Brain microvascular endothelial cell (primary cell): ENCODE measurements around the gene TRPM2.

Experiments used
- DNase-seq: peaks from one replicate; pipeline ENCODE4 v3.0.0-alpha.2; 2020
- H3K27ac ChIP-seq: fragments of 250-450 bp; sonication (Bioruptor Pico); 2 replicates; pipeline ENCODE4 v1.5.1; 2020; ENCODE audit warnings: mild to moderate bottlenecking, moderate library complexity
- H3K27me3 ChIP-seq: fragments of 250-450 bp; sonication (Bioruptor Pico); replicated peaks from 2 replicates; pipeline ENCODE4 v1.5.1; 2020; ENCODE audit warnings: mild to moderate bottlenecking
- H3K36me3 ChIP-seq: fragments of 250-450 bp; sonication (Bioruptor Pico); replicated peaks from 2 replicates; pipeline ENCODE4 v1.5.1; 2020; ENCODE audit warnings: mild to moderate bottlenecking
- H3K4me3 ChIP-seq: 2 replicates; pipeline ENCODE4 v1.5.1; 2011; ENCODE audit warnings: low read depth, mild to moderate bottlenecking, control low read depth, low read length, moderate library complexity
- in situ Hi-C: cut with HindIII; loops from 2 replicates; pipeline ENCODE4 v1.10.0; 2017; ENCODE audit warnings: low sequenced_read_pairs, low pct_ligation_motif_present
- TF ChIP-seq, protein P1 (sequence below): IDR thresholded peaks from 2 replicates; pipeline ENCODE4 v1.5.1; 2011; ENCODE audit warnings: low read depth, mild to moderate bottlenecking, moderate library complexity, low read length, control low read depth, inconsistent platforms; ENCODE audit errors: missing control alignments

The TRPM2 gene

DNA sequence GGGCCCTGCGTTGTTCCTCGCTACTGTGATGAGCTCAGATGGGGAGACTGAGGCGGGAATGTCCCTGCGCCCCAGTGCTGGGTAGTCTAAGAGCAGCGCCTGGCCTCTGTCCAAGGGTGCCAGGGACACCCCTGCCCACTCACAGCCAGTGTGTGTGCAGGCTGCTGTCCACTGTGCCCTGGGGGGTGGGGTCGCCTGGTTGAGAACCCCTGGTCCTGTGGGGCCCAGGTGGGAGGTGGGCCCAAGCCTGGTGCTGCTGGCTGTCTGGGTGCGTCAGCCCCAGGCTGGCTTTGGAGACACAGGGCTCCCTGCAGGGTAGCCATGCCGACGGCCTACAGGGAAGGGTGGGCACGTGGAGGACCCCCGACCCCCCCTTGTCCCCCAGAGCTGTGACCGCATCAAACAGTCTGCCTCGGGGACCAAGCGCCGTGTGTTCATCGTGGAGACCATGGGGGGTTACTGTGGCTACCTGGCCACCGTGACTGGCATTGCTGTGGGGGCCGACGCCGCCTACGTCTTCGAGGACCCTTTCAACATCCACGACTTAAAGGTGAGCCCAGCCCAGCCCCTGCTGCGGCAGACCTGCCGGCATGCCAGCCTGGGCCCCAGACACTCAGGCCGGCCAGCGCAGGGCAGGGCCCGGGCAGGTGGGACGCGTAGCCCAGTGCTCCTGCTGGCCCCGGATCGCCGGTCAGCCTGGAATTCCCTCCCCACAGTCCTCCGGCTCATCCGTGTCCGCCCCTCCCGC, 29.1 kb upstream of the TRPM2 start:
- in situ Hi-C loops, result no loop called here
- H3K4me3 ChIP-seq, result no peak overlapping the region
- DNase-seq, result no peak
- no peak overlapping the region for H3K27ac ChIP-seq
- no peaks in the 10 kb centered on the region for H3K27me3 ChIP-seq
- H3K36me3 ChIP-seq, result peaks cover 46% of the 10 kb centered on the region
- TF ChIP-seq, protein P1, sequence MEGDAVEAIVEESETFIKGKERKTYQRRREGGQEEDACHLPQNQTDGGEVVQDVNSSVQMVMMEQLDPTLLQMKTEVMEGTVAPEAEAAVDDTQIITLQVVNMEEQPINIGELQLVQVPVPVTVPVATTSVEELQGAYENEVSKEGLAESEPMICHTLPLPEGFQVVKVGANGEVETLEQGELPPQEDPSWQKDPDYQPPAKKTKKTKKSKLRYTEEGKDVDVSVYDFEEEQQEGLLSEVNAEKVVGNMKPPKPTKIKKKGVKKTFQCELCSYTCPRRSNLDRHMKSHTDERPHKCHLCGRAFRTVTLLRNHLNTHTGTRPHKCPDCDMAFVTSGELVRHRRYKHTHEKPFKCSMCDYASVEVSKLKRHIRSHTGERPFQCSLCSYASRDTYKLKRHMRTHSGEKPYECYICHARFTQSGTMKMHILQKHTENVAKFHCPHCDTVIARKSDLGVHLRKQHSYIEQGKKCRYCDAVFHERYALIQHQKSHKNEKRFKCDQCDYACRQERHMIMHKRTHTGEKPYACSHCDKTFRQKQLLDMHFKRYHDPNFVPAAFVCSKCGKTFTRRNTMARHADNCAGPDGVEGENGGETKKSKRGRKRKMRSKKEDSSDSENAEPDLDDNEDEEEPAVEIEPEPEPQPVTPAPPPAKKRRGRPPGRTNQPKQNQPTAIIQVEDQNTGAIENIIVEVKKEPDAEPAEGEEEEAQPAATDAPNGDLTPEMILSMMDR, result no peak

DNA sequence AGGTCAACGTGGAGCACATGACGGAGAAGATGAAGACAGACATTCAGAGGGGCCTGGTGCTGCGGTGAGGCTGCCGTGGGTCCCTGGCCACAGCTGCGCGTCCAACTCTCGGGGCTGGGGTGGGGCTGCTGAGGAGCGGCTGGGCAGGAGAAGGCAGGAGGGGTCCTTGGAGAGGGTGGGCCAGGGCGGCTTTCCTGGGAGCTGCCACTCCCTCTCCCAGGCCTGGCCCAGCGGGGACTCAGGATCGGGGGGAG, 28.6 kb upstream of the TRPM2 start:
- Histone ChIP-seq H3K27me3 (no peaks in the 10 kb centered on the region), H3K4me3 (no peak overlapping the region), H3K36me3 (peaks cover 46% of the 10 kb centered on the region), H3K27ac (no peak overlapping the region)
- in situ Hi-C loops, result no loop called here
- no peak for DNase-seq
- TF ChIP-seq, protein P1, result no peak

DNA sequence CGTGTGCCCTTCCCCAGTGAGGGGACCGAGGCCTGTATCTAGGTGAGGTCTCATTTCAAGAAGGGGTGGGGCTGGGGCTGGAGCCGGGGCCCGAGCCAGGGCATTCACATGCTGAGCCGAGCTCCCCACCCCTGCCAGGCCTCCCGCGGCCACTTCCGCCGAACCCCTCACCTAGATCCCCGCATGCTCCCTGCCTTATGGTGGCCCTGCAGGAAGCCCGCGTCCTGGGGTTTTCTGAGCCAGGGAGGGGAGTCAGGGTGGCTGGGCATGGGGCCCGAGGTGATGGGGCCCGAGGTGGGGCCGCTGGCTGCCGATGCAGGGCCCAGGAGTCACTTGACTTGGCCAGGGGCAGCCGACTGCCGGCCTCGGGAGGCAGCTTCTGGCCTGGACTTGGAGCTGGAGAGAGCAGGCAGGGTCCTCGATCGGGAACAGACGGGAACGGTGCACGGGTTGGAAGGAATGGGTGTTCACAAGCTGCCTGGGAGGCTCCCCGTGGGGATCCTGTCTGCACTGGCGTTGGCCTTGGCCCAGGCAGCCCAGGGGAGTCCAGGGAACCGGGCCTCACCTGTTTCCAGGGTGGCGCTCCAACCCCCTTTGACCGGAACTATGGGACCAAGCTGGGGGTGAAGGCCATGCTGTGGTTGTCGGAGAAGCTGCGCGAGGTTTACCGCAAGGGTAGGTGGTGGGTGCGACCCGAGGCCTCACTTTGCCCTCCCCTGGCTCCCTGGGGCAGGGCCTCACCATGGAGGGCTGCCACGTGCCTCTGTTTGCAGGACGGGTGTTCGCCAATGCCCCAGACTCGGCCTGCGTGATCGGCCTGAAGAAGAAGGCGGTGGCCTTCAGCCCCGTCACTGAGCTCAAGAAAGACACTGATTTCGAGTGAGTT, 27.8 kb upstream of the TRPM2 start:
- H3K27me3 ChIP-seq, result no peaks in the 10 kb centered on the region
- no peak overlapping the region for H3K4me3 ChIP-seq
- H3K27ac ChIP-seq, result no peak overlapping the region
- in situ Hi-C loops, result no loop called here
- TF ChIP-seq, protein P1, result no peak
- DNase-seq, result no peak
- peaks cover 41% of the 10 kb centered on the region for H3K36me3 ChIP-seq

DNA sequence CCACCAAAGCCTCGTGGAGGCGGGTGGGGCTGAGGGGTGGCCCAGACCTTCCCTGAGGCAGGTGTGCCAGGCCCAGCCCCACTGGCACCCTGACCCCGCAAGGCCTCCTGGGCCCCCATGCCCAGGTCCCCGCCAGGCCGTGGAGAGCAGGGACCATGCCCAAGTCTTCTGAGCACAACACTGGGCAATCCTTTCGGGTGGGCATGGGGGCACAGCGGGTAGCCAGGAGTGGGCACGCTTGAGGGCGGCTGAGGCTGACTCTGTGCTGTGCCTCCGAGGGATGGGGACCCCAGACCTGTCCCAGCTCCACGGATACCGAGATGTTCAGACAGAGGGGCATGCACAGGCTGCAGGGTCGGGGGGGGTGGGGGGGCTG, 27.2 kb upstream of the TRPM2 start:
- DNase-seq, result no peak
- H3K4me3 ChIP-seq, result no peak overlapping the region
- peaks cover 38% of the 10 kb centered on the region for H3K36me3 ChIP-seq
- no peak overlapping the region for H3K27ac ChIP-seq
- no peaks in the 10 kb centered on the region for H3K27me3 ChIP-seq
- TF ChIP-seq, protein P1, result no peak
- in situ Hi-C loops, result no loop called here

DNA sequence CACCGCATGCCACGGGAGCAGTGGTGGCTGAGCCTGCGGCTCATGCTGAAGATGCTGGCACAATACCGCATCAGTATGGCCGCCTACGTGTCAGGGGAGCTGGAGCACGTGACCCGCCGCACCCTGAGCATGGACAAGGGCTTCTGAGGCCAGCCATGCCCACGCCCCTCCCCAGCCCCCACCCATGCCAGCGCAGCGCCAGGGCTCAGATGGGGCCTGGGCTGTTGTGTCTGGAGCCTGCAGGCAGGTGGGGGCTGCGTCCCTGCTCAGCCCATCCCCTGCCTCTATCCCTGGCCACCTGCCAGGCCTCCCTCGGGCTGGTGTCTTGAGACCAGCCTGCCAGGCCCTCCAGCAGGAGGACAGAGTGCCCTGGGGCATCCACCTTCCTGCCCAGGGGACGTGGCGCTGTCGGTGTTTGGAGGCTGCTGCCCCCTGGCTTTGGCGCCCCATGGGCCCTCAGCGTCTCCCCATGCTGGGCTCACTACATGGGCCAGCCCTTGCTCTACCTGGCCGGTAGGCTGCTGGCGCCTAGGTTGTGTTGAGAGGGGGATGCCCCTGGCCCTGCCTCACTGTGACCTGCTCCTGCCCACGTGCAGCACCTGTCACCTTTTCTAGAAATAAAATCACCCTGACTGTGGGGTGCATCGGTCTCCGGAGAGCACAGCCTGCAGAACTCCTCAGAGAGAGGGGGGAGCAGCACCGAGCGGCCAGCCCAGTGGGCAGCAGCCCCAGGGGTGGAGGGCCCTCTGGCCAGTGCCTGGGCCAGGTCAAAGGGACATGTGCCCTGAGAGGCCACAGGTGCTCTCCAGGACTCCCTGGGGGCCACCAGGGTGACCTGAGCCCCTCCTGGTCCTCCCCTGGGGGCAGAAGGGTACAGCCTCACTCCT, 26.5 kb upstream of the TRPM2 start:
- in situ Hi-C loops, result no loop called here
- TF ChIP-seq, protein P1, result no peak
- peaks cover 34% of the 10 kb centered on the region for H3K36me3 ChIP-seq
- DNase-seq, result no peak
- H3K27me3 ChIP-seq, result no peaks in the 10 kb centered on the region
- no peak overlapping the region for H3K27ac ChIP-seq
- H3K4me3 ChIP-seq, result no peak overlapping the region
